Skin epidermis (tissue), 12 donors: ENCODE data around the gene LSP1.
A peak's percentile ranks its signal among the peaks of the same experiment; 100 is the strongest.

ENCODE experiments used
- H3K27ac ChIP-seq, 21 experiments: fragments of 200-600 bp; sonication (generic) in 11 of 21; one replicate each; pipeline ENCODE4 v1.5.0; 2020; ENCODE audit warnings: mild to moderate bottlenecking in 3 of 21, inconsistent platforms in 2 of 21, moderate library complexity in 2 of 21
- H3K4me3 ChIP-seq, 7 experiments: fragments of 200-600 bp; sonication (generic) in 2 of 7; one replicate each; pipeline ENCODE4 v1.5.0; 2020; ENCODE audit warnings: inconsistent platforms in 2 of 7, mild to moderate bottlenecking in 2 of 7, moderate library complexity in 1 of 7

Gene LSP1

DNA sequence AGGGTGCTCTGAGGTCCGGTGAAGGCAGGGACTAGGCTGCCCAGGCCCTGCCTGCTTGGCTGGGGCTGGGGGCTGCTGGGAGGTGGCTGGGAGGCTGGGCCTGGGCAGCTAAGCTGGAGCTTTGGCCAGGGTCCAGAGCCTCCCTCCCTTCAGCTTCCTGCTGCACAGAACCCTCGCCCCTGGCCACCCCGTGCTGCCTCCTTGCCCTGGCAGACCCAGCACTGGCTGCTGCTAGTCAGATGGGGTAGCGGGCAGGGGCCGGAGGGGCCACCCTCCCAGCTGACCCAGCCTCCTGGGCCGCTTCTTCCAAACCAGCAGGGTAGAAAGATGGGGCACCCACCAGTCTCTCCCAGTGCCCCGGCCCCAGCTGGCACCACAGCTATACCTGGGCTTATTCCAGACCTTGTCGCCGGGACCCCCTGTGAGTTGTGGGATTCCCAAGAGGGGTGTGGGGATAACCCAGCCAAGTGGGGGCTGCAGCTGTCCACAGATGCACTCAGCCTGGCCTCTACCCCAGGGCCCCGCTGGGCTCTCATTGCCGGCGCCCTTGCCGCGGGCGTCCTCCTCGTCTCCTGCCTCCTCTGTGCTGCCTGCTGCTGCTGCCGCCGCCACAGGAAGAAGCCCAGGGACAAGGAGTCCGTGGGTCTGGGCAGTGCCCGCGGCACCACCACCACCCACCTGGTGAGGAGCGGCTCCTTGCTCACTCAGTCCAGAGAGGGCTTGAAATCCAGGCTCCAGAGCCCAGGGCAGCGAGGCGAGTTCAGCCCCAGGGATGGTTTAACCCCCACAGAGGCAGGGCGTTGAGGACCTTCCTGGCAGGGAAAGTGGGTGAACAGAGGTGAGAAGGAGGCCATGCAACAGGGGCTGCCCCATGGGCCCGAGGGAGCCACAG lies 17.9 kb upstream of the LSP1 start, which contains the start of gene SYT8:
Gene SYT8, plus strand, starts transcription at position 212 of the 892 bp plus-strand sequence. Its CDS starts 116 bp downstream, at position 328.
- Histone ChIP-seq H3K4me3 (no peak within 1 kb of the TSS), H3K27ac (peak within 1 kb of the TSS in 19 of 21 experiments; percentile 49 to 89 (median 75))

DNA sequence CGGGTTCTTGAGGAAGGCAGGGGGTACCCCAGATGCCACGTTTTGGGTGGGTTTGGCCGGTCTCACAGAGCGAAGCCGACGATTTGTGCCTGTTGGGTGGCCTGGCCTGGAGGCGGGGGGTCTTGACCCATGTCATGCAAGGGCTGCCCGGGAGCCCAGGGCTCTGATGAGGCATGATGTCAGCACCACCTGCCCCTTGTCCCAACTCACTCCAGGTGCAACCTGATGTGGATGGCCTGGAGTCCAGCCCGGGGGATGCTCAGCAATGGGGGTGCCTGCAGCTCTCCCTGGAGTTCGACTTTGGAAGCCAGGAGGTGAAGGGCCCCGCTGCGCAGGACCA lies 17.2 kb upstream of the LSP1 start:
- Histone ChIP-seq H3K4me3 (no peak overlapping the region), H3K27ac (peak overlapping the region in 6 of 21 experiments; percentile 62 to 89 (median 71))

GRCh38 chr11:1836011-1836945 lies 16.6 kb upstream of the LSP1 start:
- Histone ChIP-seq H3K27ac (peak overlapping the region in 2 of 21 experiments; percentile 51 to 80), H3K4me3 (no peak overlapping the region)

GRCh38 chr11:1837171-1838076 lies 15.5 kb upstream of the LSP1 start:
- no peak overlapping the region for H3K4me3 ChIP-seq
- peak overlapping the region in 9 of 21 experiments; percentile 19 to 69 (median 37) for H3K27ac ChIP-seq

DNA sequence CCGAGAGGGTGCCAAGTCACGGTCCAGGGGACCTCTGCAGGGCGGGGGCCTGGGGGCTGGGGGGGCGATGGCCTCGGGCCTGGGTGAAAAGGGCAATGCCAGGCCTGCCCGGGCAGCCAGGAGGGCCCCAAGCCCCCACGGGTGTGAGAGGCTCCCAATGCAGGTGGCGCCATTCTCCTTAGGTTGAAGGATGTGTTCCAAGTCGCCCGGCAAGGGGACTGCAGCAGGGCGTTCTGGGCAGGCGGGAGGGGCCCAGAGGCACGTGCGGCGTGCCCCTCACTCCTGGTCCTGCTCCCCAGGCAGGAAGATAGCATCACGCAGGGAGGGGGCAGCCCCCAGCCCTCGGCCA lies 14.8 kb upstream of the LSP1 start:
- Histone ChIP-seq H3K4me3 (no peak overlapping the region), H3K27ac (peak overlapping the region in 9 of 21 experiments; percentile 19 to 69 (median 37))

GRCh38 chr11:1838426-1839144 lies 14.3 kb upstream of the LSP1 start, which contains the start of gene TNNI2:
TSS of gene TNNI2 (plus strand) at chr11:1838981. CDS start at chr11:1839697, 716 bp downstream.
- peak within 1 kb of the TSS in 17 of 21 experiments; percentile 6 to 82 (median 58) for H3K27ac ChIP-seq
- H3K4me3 ChIP-seq: no peak within 1 kb of the TSS

DNA sequence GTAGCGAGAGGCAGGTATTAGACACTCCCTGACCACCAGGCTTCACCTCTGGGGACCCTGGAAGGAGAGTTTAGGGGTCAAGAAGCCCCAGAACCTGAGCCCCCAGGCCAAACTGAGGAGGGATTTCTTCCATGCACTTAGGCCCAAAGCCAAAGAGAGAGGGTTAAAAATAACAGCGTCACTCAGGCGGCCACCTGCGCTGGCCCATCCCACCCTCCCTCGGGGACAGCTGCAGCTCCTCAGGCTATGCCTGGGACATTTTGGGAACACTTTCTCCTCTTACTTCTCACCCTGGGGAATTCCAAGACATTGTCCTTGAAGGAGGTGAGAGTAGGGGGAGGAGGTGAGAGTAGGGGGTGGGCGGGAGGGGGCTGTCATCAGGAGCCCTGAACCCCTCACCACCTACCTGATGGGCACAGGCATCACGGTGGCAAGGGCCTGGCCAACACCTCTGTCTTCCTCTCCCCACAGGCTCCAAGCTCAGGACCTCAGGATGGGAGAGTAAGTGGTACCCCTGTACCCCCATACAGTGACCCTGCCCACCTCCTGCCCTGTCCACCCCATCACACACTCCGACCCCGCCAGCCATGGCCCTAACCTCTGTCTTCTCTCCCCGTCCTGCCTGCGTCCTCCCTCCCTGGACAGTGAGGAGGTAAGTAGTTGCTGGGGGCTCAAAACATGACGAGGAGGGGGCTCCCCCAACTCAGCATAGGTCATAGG lies 13.5 kb upstream of the LSP1 start:
- Histone ChIP-seq H3K27ac (peak overlapping the region in 16 of 21 experiments; percentile 6 to 82 (median 62)), H3K4me3 (no peak overlapping the region)

GRCh38 chr11:1839924-1840779 lies 12.7 kb upstream of the LSP1 start:
- H3K27ac ChIP-seq: peak overlapping the region in 17 of 21 experiments; percentile 6 to 82 (median 67)
- peak overlapping the region in 1 of 7 experiments; percentile 10 for H3K4me3 ChIP-seq

- Histone ChIP-seq H3K4me3 (peak overlapping the region in 1 of 7 experiments; percentile 10), H3K27ac (peak overlapping the region in 9 of 21 experiments; percentile 57 to 82 (median 70))
These were observed 12.0 kb upstream of the LSP1 start for GRCh38 chr11:1840780-1841480.

DNA sequence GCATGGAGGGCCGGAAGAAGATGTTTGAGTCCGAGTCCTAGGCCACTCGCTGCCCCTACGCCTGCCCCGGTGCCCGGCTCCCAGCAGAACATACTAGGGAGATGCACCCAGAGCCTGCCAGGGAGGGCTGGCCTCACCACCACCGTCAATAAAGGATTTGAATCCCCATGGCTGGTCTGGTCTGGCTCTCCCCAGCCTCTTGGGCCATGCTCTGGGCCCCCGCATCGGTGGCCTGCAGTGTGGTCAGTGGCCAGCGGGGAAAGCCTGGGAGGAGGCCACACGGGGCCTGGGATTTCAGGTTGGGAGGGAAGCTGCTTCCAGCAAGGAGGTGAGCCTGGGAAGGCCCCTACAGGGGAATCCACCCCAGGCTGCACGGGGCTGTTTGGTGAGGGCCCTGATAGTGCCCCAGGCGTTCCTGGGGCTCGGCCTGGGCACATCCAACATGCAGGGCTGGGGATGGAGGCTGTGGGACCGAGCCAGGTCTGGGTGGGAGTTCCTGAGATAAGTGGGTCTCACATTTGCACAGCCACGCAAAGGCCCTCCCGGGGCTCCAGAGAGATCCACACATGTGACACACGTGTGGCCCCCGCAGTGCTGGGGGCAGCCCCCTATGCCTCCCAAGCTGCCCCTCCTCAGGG lies 11.3 kb upstream of the LSP1 start:
- no peak overlapping the region for H3K4me3 ChIP-seq
- H3K27ac ChIP-seq: peak overlapping the region in 1 of 21 experiments; percentile 72

GRCh38 chr11:1842149-1843097 lies 10.5 kb upstream of the LSP1 start:
- Histone ChIP-seq H3K4me3 (no peak overlapping the region), H3K27ac (peak overlapping the region in 3 of 21 experiments; percentile 0 to 72 (median 0))

DNA sequence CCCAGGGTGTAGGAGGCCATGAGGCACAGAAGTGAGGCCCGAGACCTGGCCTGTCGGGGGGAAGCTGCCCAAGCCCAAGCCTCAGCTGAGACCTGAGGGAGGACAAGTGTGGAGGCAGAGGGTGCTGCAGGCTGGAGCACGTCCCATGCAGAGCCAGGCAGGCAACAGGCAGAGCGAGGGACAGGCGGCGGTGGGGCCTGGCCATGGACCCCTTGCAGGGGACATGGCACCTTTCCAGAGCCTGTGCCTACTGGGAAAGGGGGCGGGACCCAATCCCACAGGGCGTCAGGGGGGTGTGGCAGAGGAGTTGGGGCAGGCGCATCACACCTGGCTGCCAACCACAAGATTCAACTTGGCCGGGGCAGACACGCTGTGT lies 9.8 kb upstream of the LSP1 start:
- peak overlapping the region in 3 of 21 experiments; percentile 0 to 72 (median 65) for H3K27ac ChIP-seq
- H3K4me3 ChIP-seq: no peak overlapping the region

- Histone ChIP-seq H3K4me3 (no peak overlapping the region), H3K27ac (peak overlapping the region in 17 of 21 experiments; percentile 9 to 84 (median 65))
These were observed 9.1 kb upstream of the LSP1 start for GRCh38 chr11:1843796-1844195.

- H3K4me3 ChIP-seq: no peak overlapping the region
- H3K27ac ChIP-seq: peak overlapping the region in 19 of 21 experiments; percentile 9 to 84 (median 63)
These were observed 8.4 kb upstream of the LSP1 start for GRCh38 chr11:1844221-1845094.
